Ishikawa (cell line): Measurements from ENCODE around the gene EN1.

ENCODE experiments used
- CEBPB ChIP-seq: IDR thresholded peaks from 2 replicates; pipeline ENCODE4 v1.6.1; 2012
- CREB1 ChIP-seq: IDR thresholded peaks from 2 replicates; pipeline ENCODE4 v1.6.1; 2012; ENCODE audit warnings: low read depth
- EGR1 ChIP-seq: IDR thresholded peaks from 2 replicates; pipeline ENCODE4 v1.6.1; 2012
- EP300 ChIP-seq: IDR thresholded peaks from 2 replicates; pipeline ENCODE4 v1.6.1; 2012; ENCODE audit warnings: borderline replicate concordance
- FOXM1 ChIP-seq: IDR thresholded peaks from 2 replicates; pipeline ENCODE4 v1.6.1; 2012; ENCODE audit warnings: low read depth, borderline replicate concordance
- NFIC ChIP-seq: IDR thresholded peaks from 2 replicates; pipeline ENCODE4 v1.6.1; 2012
- RAD21 ChIP-seq: IDR thresholded peaks from 2 replicates; pipeline ENCODE4 v1.6.1; 2012; ENCODE audit warnings: low read depth
- TAF1 ChIP-seq: IDR thresholded peaks from 2 replicates; pipeline ENCODE4 v1.6.1; 2012; ENCODE audit warnings: low read depth, mild to moderate bottlenecking
- TCF12 ChIP-seq: IDR thresholded peaks from 2 replicates; pipeline ENCODE4 v1.6.1; 2012; ENCODE audit warnings: low read depth
- TEAD4 ChIP-seq: IDR thresholded peaks from 2 replicates; pipeline ENCODE4 v1.6.1; 2012
- YY1 ChIP-seq: IDR thresholded peaks from 2 replicates; pipeline ENCODE4 v1.6.1; 2012; ENCODE audit warnings: low read depth
- ZBTB7A ChIP-seq: IDR thresholded peaks from 2 replicates; pipeline ENCODE4 v1.6.1; 2012; ENCODE audit warnings: low read depth
- TF ChIP-seq, protein P1 (sequence below): IDR thresholded peaks from 2 replicates; pipeline ENCODE4 v1.6.1; 2012
- TF ChIP-seq, protein P2 (sequence below): IDR thresholded peaks from 2 replicates; pipeline ENCODE4 v1.6.1; 2012
- TF ChIP-seq, protein P3 (sequence below): IDR thresholded peaks from 2 replicates; pipeline ENCODE4 v1.6.1; 2012; ENCODE audit warnings: low read depth, mild to moderate bottlenecking

Gene EN1

DNA sequence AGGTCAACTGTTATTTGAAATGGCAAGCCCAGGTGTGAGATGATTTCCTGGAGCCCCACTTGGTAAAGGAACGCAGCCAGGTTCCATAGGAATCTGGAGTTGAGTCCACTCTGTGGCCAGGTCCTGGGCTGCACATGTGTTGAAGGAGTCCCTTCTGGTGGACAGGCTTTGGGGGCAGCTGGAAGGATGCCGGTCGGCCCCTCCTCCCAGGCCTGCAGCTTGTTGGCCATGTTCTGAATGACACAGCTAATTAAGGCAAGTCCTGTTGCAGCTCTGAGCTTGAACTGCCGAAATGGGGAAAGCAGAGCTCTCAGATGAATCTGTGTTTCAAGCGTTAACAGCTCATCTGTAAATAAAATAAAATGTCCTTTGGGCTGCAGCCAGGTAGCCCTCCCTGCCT lies 23.8 kb downstream of the EN1 start:
- no peak for TF ChIP-seq TAF1
- no peak for TF ChIP-seq CEBPB
- no peak for TF ChIP-seq CREB1
- TF ChIP-seq, protein P1, sequence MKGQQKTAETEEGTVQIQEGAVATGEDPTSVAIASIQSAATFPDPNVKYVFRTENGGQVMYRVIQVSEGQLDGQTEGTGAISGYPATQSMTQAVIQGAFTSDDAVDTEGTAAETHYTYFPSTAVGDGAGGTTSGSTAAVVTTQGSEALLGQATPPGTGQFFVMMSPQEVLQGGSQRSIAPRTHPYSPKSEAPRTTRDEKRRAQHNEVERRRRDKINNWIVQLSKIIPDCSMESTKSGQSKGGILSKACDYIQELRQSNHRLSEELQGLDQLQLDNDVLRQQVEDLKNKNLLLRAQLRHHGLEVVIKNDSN: no peak
- TF ChIP-seq EP300: no peak
- TF ChIP-seq, protein P2, sequence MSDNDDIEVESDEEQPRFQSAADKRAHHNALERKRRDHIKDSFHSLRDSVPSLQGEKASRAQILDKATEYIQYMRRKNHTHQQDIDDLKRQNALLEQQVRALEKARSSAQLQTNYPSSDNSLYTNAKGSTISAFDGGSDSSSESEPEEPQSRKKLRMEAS: no peak
- TF ChIP-seq TCF12: no peak
- TF ChIP-seq YY1: no peak
- no peak for TF ChIP-seq FOXM1
- no peak for TF ChIP-seq NFIC
- TF ChIP-seq, protein P3, sequence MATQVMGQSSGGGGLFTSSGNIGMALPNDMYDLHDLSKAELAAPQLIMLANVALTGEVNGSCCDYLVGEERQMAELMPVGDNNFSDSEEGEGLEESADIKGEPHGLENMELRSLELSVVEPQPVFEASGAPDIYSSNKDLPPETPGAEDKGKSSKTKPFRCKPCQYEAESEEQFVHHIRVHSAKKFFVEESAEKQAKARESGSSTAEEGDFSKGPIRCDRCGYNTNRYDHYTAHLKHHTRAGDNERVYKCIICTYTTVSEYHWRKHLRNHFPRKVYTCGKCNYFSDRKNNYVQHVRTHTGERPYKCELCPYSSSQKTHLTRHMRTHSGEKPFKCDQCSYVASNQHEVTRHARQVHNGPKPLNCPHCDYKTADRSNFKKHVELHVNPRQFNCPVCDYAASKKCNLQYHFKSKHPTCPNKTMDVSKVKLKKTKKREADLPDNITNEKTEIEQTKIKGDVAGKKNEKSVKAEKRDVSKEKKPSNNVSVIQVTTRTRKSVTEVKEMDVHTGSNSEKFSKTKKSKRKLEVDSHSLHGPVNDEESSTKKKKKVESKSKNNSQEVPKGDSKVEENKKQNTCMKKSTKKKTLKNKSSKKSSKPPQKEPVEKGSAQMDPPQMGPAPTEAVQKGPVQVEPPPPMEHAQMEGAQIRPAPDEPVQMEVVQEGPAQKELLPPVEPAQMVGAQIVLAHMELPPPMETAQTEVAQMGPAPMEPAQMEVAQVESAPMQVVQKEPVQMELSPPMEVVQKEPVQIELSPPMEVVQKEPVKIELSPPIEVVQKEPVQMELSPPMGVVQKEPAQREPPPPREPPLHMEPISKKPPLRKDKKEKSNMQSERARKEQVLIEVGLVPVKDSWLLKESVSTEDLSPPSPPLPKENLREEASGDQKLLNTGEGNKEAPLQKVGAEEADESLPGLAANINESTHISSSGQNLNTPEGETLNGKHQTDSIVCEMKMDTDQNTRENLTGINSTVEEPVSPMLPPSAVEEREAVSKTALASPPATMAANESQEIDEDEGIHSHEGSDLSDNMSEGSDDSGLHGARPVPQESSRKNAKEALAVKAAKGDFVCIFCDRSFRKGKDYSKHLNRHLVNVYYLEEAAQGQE: no peak

DNA sequence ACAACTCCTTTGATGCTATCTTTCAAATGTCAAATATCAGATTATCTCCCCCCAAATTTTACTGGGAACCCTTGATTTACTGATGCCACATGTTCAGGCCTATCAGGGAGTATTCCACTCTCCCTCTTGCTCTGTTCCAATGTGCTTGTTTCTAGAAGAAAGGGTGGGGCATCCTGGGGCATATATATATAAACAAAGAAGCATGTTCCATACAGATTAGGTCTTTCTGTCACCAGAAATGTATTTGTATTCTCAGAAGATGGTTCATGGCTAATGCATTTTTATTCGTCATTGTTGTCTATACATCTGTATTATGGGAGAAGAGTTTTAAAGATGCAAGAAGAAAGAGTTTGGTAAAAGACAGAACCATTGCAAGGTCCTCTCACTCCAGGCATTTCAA lies 24.9 kb downstream of the EN1 start:
- TF ChIP-seq, protein P3: no peak
- no peak for TF ChIP-seq FOXM1
- no peak for TF ChIP-seq YY1
- no peak for TF ChIP-seq CEBPB
- no peak for TF ChIP-seq NFIC
- TF ChIP-seq ZBTB7A: no peak
- TF ChIP-seq, protein P2: no peak

DNA sequence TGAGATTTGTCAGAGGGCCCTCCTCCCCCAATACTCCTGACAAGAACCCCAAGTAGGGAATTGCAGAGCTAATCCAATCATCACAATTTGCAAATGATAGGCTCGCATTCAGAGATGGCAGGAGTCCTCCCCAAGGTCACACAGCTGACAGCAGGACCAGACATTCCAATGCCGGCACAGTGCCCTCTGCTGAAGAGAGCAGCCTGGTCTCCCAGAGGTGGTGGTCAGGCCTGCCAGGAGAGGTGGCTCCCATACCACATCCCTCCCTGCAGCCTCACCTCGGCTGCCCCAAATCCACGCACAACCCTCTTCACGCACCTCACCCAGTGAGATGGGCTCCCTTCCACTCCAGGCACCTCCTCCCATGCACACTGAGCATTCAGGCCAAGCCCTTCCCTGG lies 25.4 kb downstream of the EN1 start:
- TF ChIP-seq TAF1 (no peak), EP300 (no peak), TEAD4 (no peak), ZBTB7A (no peak), TCF12 (no peak), CEBPB (no peak), NFIC (no peak), RAD21 (no peak), YY1 (no peak), EGR1 (no peak)
- TF ChIP-seq, protein P1: no peak

DNA sequence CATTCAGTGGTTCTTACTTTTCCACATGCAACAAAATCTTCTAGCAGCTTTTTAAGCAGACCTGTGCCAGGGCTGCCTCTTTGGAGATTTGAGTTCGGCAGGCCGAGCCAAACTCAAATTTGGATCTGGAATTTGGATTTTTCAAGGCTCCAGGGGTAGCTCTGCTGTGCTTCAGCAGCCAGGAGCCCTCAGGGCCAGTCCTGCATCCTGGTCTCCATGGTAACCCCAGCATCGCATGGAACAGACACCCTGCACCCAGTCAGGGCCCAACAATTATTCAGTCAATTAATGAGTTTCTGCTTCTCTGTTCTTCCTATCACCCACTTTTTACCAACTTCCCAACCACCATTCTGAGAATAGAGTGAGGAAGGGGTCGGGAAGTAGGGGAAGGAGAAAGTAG lies 30.0 kb downstream of the EN1 start:
- no peak for TF ChIP-seq TAF1

DNA sequence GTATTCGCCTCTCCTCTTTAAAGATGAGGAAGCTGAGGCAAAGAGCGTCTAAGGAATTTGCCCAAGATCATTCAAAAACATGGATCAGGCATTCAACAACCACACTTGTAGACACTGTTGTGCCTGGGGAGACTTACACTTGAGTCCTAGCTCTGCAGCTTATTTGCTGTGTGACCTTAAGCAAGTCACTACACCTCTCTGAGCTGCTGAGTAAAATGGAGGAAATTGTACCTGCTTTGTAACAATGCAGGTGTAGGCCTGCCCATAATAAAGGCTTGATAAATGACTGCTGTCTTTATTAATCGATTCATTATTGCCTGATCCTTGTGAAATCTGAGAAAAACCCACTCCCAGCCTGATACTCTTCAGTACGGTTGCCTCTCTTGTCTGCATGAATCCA lies 30.8 kb downstream of the EN1 start:
- TF ChIP-seq TEAD4: no peak
- TF ChIP-seq, protein P2: no peak
- TF ChIP-seq, protein P3: no peak
- TF ChIP-seq EGR1: no peak
- no peak for TF ChIP-seq ZBTB7A
- no peak for TF ChIP-seq CEBPB
- TF ChIP-seq TCF12: no peak
- no peak for TF ChIP-seq NFIC
- TF ChIP-seq RAD21: no peak
- TF ChIP-seq, protein P1: no peak
